ENCODE measurements around the gene MVK. TPM values are rescaled to one million over a fixed set of nuclear protein-coding genes. Genes with fewer than 3 reads are reported as not detected.

The MVK gene
- total and polyA plus RNA-seq, 2 of the 4 experiments (the other 2 are of a cell fraction) = 6.6 to 11.5 TPM

DNA sequence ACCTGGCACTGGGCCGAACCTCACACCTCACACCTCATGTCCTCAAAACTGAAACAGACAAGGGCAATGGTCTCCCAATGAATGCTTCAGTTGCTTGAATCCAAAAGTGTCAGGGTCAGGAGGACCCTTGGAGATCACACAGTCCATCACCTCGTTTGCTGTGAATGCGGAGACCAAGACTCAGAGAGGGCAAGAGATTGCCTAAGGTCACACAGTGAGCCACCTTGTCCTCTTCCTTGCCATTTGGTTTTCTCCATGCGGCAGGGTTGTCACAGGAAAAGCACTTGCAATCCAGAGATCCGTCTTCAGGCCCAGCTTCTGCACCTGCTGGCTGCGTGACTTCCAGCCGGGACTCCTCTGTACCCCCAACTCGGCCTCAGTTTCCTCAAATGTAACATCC is 28.0 kb downstream of the MVK start:
- no peak overlapping the region for H2AK5ac ChIP-seq (ENCODE audit: low read depth, low read length)
- H3K27me3 ChIP-seq (ENCODE audit: control insufficient read depth, insufficient read depth, low read length) = peaks cover 23% of the 10 kb centered on the region
- H3K56ac ChIP-seq (ENCODE audit: extremely low read depth, insufficient read depth, low read length) = no peak overlapping the region
- TF ChIP-seq SMC3 (IDR thresholded peaks at IDR 0.05; ENCODE audit: low read depth, low read length) = no peak
- TF ChIP-seq MAZ (IDR thresholded peaks at IDR 0.05; ENCODE audit: borderline replicate concordance, low read depth, low read length) = no peak
- no peak for TF ChIP-seq BHLHE40 (IDR thresholded peaks at IDR 0.05; ENCODE audit: low read depth, low read length)
- no peak for TF ChIP-seq NFE2L2 (IDR thresholded peaks at IDR 0.05; ENCODE audit: low read depth, low read length)
- no peak for TF ChIP-seq RAD21 (IDR thresholded peaks at IDR 0.05; ENCODE audit: low read length)
- no peak for TF ChIP-seq RFX5 (IDR thresholded peaks at IDR 0.05; ENCODE audit: low read depth, low read length)
- TF ChIP-seq MAFK (IDR thresholded peaks at IDR 0.05; ENCODE audit: low read depth, low read length) = no peak
- TF ChIP-seq CEBPB (IDR thresholded peaks at IDR 0.05; ENCODE audit: low read depth, low read length) = no peak
- no peak for TF ChIP-seq CHD1 (IDR thresholded peaks at IDR 0.05; ENCODE audit: low read depth, low read length)
- TF ChIP-seq MXI1 (IDR thresholded peaks at IDR 0.05; ENCODE audit: borderline replicate concordance, low read depth, low read length) = no peak
- TF ChIP-seq POLR2A (IDR thresholded peaks at IDR 0.05; ENCODE audit: low read depth, low read length) = no peak
- TF ChIP-seq RCOR1 (IDR thresholded peaks at IDR 0.05; ENCODE audit: insufficient replicate concordance, low read length) = no peak
- TF ChIP-seq, protein P1, sequence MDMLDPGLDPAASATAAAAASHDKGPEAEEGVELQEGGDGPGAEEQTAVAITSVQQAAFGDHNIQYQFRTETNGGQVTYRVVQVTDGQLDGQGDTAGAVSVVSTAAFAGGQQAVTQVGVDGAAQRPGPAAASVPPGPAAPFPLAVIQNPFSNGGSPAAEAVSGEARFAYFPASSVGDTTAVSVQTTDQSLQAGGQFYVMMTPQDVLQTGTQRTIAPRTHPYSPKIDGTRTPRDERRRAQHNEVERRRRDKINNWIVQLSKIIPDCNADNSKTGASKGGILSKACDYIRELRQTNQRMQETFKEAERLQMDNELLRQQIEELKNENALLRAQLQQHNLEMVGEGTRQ (IDR thresholded peaks at IDR 0.05; ENCODE audit: low read depth, low read length) = no peak
- TF ChIP-seq FOS (IDR thresholded peaks at IDR 0.05; ENCODE audit: low read depth, low read length) = no peak
- TF ChIP-seq, protein P2, sequence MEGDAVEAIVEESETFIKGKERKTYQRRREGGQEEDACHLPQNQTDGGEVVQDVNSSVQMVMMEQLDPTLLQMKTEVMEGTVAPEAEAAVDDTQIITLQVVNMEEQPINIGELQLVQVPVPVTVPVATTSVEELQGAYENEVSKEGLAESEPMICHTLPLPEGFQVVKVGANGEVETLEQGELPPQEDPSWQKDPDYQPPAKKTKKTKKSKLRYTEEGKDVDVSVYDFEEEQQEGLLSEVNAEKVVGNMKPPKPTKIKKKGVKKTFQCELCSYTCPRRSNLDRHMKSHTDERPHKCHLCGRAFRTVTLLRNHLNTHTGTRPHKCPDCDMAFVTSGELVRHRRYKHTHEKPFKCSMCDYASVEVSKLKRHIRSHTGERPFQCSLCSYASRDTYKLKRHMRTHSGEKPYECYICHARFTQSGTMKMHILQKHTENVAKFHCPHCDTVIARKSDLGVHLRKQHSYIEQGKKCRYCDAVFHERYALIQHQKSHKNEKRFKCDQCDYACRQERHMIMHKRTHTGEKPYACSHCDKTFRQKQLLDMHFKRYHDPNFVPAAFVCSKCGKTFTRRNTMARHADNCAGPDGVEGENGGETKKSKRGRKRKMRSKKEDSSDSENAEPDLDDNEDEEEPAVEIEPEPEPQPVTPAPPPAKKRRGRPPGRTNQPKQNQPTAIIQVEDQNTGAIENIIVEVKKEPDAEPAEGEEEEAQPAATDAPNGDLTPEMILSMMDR (conservative IDR thresholded peaks at IDR 0.05; ENCODE audit: low read depth, low read length) = no peak
- TF ChIP-seq, protein P3, sequence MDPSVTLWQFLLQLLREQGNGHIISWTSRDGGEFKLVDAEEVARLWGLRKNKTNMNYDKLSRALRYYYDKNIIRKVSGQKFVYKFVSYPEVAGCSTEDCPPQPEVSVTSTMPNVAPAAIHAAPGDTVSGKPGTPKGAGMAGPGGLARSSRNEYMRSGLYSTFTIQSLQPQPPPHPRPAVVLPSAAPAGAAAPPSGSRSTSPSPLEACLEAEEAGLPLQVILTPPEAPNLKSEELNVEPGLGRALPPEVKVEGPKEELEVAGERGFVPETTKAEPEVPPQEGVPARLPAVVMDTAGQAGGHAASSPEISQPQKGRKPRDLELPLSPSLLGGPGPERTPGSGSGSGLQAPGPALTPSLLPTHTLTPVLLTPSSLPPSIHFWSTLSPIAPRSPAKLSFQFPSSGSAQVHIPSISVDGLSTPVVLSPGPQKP (IDR thresholded peaks at IDR 0.05; ENCODE audit: borderline replicate concordance, low read depth, low read length) = no peak
- 57% methylated on average over 4 of the region's 8 CpGs; no CpG with 5 or more reads in 1 of the 2 experiments for WGBS, 2 experiments (ENCODE audit: extremely low coverage in 2 of 2, insufficient read length in 1 of 2)
- H3K4me2 ChIP-seq (ENCODE audit: low read depth, low read length) = no peak overlapping the region
- no peak overlapping the region for H2AFZ ChIP-seq (replicated peaks; ENCODE audit: low read length, poor library complexity)
- no peak overlapping the region for H4K91ac ChIP-seq (ENCODE audit: insufficient read depth, low read depth, low read length)
- no peak overlapping the region for H2BK20ac ChIP-seq (ENCODE audit: low read depth, low read length)
- no peaks in the 10 kb centered on the region for H3K36me3 ChIP-seq (ENCODE audit: control insufficient read depth, insufficient read depth, low read length)
- no peaks in the 10 kb centered on the region for H3K9me3 ChIP-seq (ENCODE audit: control insufficient read depth, insufficient read depth, low read length)
- H3K4me3 ChIP-seq (ENCODE audit: insufficient read depth, low read depth, low read length) = no peak overlapping the region
- H2BK5ac ChIP-seq (ENCODE audit: low read depth, low read length, poor library complexity, severe bottlenecking) = no peak overlapping the region
- ChIA-PET CTCF (no interaction called here), POLR2A (ENCODE audit: unreplicated experiment) (no interaction called here)
- peak overlapping the region; percentile 82 for H2AK9ac ChIP-seq (replicated peaks; ENCODE audit: low read depth, low read length, poor library complexity)
- no peak overlapping the region for H2BK15ac ChIP-seq (ENCODE audit: low read depth, low read length)
- H4K5ac ChIP-seq (ENCODE audit: low read depth, low read length) = no peak overlapping the region
- H2BK120ac ChIP-seq (ENCODE audit: low read depth, low read length) = no peak overlapping the region
- H4K8ac ChIP-seq (ENCODE audit: low read depth in 2 of 2, low read length in 2 of 2) = no peak overlapping the region
- no peak overlapping the region for H3K27ac ChIP-seq (ENCODE audit: insufficient read depth, low read length)
- no TSS peak for BruUV-seq (replicated peaks)
- intact Hi-C loops (cut with micrococcal nuclease) = no loop called here
- H3K9me1 ChIP-seq (ENCODE audit: insufficient read depth, low read length) = peaks cover 3% of the 10 kb centered on the region; the same call in 1 of the 2 replicates
- no peak overlapping the region for H3K23ac ChIP-seq (ENCODE audit: low read depth, low read length)
- in situ Hi-C loops (cut with MboI; ENCODE audit: low sequenced_read_pairs) = no loop called here
- no peaks in the 10 kb centered on the region for H3K79me1 ChIP-seq (ENCODE audit: low read depth in 1 of 2, low read length in 2 of 2)
- H3K4me1 ChIP-seq (ENCODE audit: control insufficient read depth, insufficient read depth, low read length) = peaks cover 2% of the 10 kb centered on the region; the same call in 1 of the 2 replicates
- no peak overlapping the region for H3K18ac ChIP-seq (ENCODE audit: low read depth, low read length)
- no peak overlapping the region for H3K9ac ChIP-seq (ENCODE audit: low read depth, low read length)
- dilution Hi-C loops (cut with HindIII; ENCODE audit: low sequenced_read_pairs, unreplicated experiment) = no loop called here
- H3K4ac ChIP-seq (ENCODE audit: low read depth, low read length) = no peak overlapping the region
- ATAC-seq (ENCODE audit: low read depth) (no peak), DNase-seq (no peak)
- no peaks in the 10 kb centered on the region for H4K20me1 ChIP-seq (ENCODE audit: insufficient read depth, low read length)
- no peak overlapping the region for H3K14ac ChIP-seq (replicated peaks; ENCODE audit: low read depth, low read length)
